Stimulated activated CD4-positive, alpha-beta T cell treated with anti-CD3 and anti-CD28 coated beads, Interleukin-15, amount 100 ng/mL, for 24 hours (primary cell): ENCODE results near the gene ARHGEF6.

Source experiments
- DNase-seq: peaks from one replicate; pipeline ENCODE4 v3.0.0-alpha.2; 2020

ARHGEF6 gene

GRCh38 chrX:136687457-136687856, 93.3 kb downstream of the ARHGEF6 start:
- DNase-seq: peak; percentile 54

- DNase-seq: no peak
Observed at GRCh38 chrX:136684120-136684519, 96.6 kb downstream of the ARHGEF6 start.

- no peak for DNase-seq
Observed at GRCh38 chrX:136679531-136679930, 101.2 kb downstream of the ARHGEF6 start.

GRCh38 chrX:136674270-136674985, 106.3 kb downstream of the ARHGEF6 start:
- no peak for DNase-seq

GRCh38 chrX:136671006-136671610, 109.6 kb downstream of the ARHGEF6 start:
- no peak for DNase-seq

GRCh38 chrX:136667446-136668168, 113.1 kb downstream of the ARHGEF6 start:
- peak; percentile 42 for DNase-seq

GRCh38 chrX:136666088-136666487, 114.6 kb downstream of the ARHGEF6 start:
- DNase-seq: no peak

GRCh38 chrX:136665258-136665900, 115.4 kb downstream of the ARHGEF6 start:
- no peak for DNase-seq

GRCh38 chrX:136662976-136663375, 117.8 kb downstream of the ARHGEF6 start:
- DNase-seq: no peak

- no peak for DNase-seq
Observed at GRCh38 chrX:136662104-136662503, 118.6 kb downstream of the ARHGEF6 start.

- DNase-seq: no peak
Observed at GRCh38 chrX:136660896-136661295, 119.8 kb downstream of the ARHGEF6 start.

GRCh38 chrX:136659174-136659573, 121.6 kb downstream of the ARHGEF6 start:
- DNase-seq: no peak

GRCh38 chrX:136658151-136658550, 122.6 kb downstream of the ARHGEF6 start:
- no peak for DNase-seq

GRCh38 chrX:136656361-136656964, 124.3 kb downstream of the ARHGEF6 start:
- DNase-seq: no peak

GRCh38 chrX:136652822-136653723, 127.7 kb downstream of the ARHGEF6 start:
- peak; percentile 44 for DNase-seq

GRCh38 chrX:136650811-136651210, 129.9 kb downstream of the ARHGEF6 start:
- no peak for DNase-seq

- peak; percentile 56 for DNase-seq
Observed at GRCh38 chrX:136647677-136648360, 132.9 kb downstream of the ARHGEF6 start, which contains the start of gene CD40LG. Gene CD40LG (plus strand): TSS chrX:136648158. CDS start chrX:136648249, 91 bp downstream.

GRCh38 chrX:136646602-136647239, 134.0 kb downstream of the ARHGEF6 start:
- DNase-seq: peak; percentile 74

- no peak for DNase-seq
Observed at GRCh38 chrX:136643243-136643642, 137.5 kb downstream of the ARHGEF6 start.

GRCh38 chrX:136639506-136640176, 141.1 kb downstream of the ARHGEF6 start:
- DNase-seq: peak; percentile 48
